GM12878 (cell line): ENCODE results near the gene MCM3AP. TPM values are rescaled to one million over a fixed set of nuclear protein-coding genes. Genes with fewer than 3 reads are reported as not detected.

Experiments used
- ATAC-seq: fragments of 200-7000 bp; cut with Tn5 transposase; 3 replicates; pipeline ENCODE4 v1.9.1; 2020; ENCODE audit warnings: mild to moderate bottlenecking, moderate library complexity
- BruUV-seq: library from RNA; stranded (reverse); fragments of 400-500 nt; replicated peaks from 2 replicates; lab custom pipeline; 2021; lab: Mats Ljungman, UMichigan
- CTCF ChIA-PET: fragments of 300-600 bp; sonication (Branson Sonifier 250); formaldehyde crosslinking; extraction: SDS; loops from one replicate; lab custom pipeline; 2021; ENCODE audit warnings: inconsistent platforms; lab: Yijun Ruan, JAX
- POLR2A ChIA-PET: fragments of 350-600 bp; formaldehyde crosslinking; extraction: SDS; loops from one replicate; lab custom pipeline; 2021; ENCODE audit warnings: inconsistent platforms; lab: Charles Lee
- RAD21 ChIA-PET: fragments of 300-600 bp; sonication (Branson Sonifier 250); formaldehyde crosslinking; loops from one replicate; lab custom pipeline; 2023; ENCODE audit warnings: antibody characterized with exemption; ENCODE audit not compliant: unreplicated experiment; lab: Charles Lee
- SMC1A ChIA-PET: fragments of 300-600 bp; sonication (Branson Sonifier 250); formaldehyde crosslinking; loops from one replicate; lab custom pipeline; 2023; ENCODE audit not compliant: unreplicated experiment, uncharacterized antibody; lab: Charles Lee
- DNase-seq: peaks from one replicate; pipeline ENCODE4 v3.0.0-alpha.2; 2011; ENCODE audit warnings: low read depth, low spot score
- FAIRE-seq: peaks from 3 replicates; lab custom pipeline; 2011; peaks lifted over from hg19 to GRCh38; lab: Jason Lieb, UNC
- H2AFZ ChIP-seq: 2 replicates; pipeline ENCODE4 v1.6.0; 2011; ENCODE audit warnings: low read depth, low read length, control low read depth; ENCODE audit not compliant: control insufficient read depth
- H3K27ac ChIP-seq: 2 replicates; pipeline ENCODE4 v1.5.1; 2011; ENCODE audit warnings: control low read depth; ENCODE audit not compliant: control insufficient read depth, insufficient read depth
- H3K27me3 ChIP-seq, 2 experiments: replicated peaks in 1 of 2; 2 replicates each; pipeline versions ENCODE4 v1.6.0 to v1.6.1; 2011; ENCODE audit warnings: low read length in 1 of 2; ENCODE audit not compliant: control insufficient read depth in 2 of 2, insufficient read depth in 2 of 2
- H3K36me3 ChIP-seq, 2 experiments: 2 replicates each; pipeline ENCODE4 v1.5.1; 2011; ENCODE audit warnings: low read length in 1 of 2; ENCODE audit not compliant: control insufficient read depth in 2 of 2, insufficient read depth in 2 of 2
- H3K4me1 ChIP-seq: 2 replicates; pipeline ENCODE4 v1.6.1; 2011; ENCODE audit warnings: mild to moderate bottlenecking, low read length, moderate library complexity, mixed read lengths; ENCODE audit not compliant: control insufficient read depth, insufficient read depth
- H3K4me2 ChIP-seq: 2 replicates; pipeline ENCODE4 v1.6.0; 2011; ENCODE audit warnings: control low read depth; ENCODE audit not compliant: control insufficient read depth, insufficient read depth
- H3K4me3 ChIP-seq: fragments of 200-600 bp; sonication (generic); 2 replicates; pipeline ENCODE4 v1.5.1; 2016
- H3K79me2 ChIP-seq: 2 replicates; pipeline ENCODE4 v1.6.0; 2011; ENCODE audit warnings: low read length; ENCODE audit not compliant: control insufficient read depth, insufficient read depth
- H3K9ac ChIP-seq: 2 replicates; pipeline ENCODE4 v1.8.0; 2011; ENCODE audit warnings: low read length, control low read depth, mixed read lengths; ENCODE audit not compliant: control insufficient read depth, insufficient read depth
- H3K9me3 ChIP-seq: replicated peaks from 3 replicates; pipeline ENCODE4 v1.5.1; 2011; ENCODE audit warnings: mild to moderate bottlenecking, low read length; ENCODE audit not compliant: control insufficient read depth, insufficient read depth
- H4K20me1 ChIP-seq: 2 replicates; pipeline ENCODE4 v1.6.0; 2011; ENCODE audit not compliant: control insufficient read depth, insufficient read depth
- BMI1 ChIP-seq: fragments of 450-650 bp; IDR thresholded peaks from 2 replicates; pipeline ENCODE4 v1.6.1; 2016; ENCODE audit warnings: mild to moderate bottlenecking, moderate library complexity, borderline replicate concordance
- CREM ChIP-seq: IDR thresholded peaks from 2 replicates; pipeline ENCODE4 v1.6.1; 2014; ENCODE audit warnings: antibody characterized with exemption, low read depth
- FOXM1 ChIP-seq: IDR thresholded peaks from 2 replicates; pipeline ENCODE4 v1.6.1; 2012; ENCODE audit warnings: low read depth, mild to moderate bottlenecking, inconsistent platforms, low read length, moderate library complexity
- KAT2A ChIP-seq: conservative IDR thresholded peaks from 2 replicates; pipeline ENCODE4 v1.6.1; 2011; ENCODE audit warnings: low read depth, low read length; ENCODE audit not compliant: control insufficient read depth
- MXI1 ChIP-seq: fragments of 150-350 bp; IDR thresholded peaks from 2 replicates; pipeline ENCODE4 v1.6.1; 2011; ENCODE audit warnings: low read depth, mild to moderate bottlenecking, inconsistent platforms, low read length, improper control_type of control experiment
- MYB ChIP-seq: fragments of 150-350 bp; IDR thresholded peaks from 2 replicates; pipeline ENCODE4 v1.6.1; 2014; ENCODE audit warnings: mild to moderate bottlenecking, low read depth, low read length, borderline replicate concordance
- POLR2AphosphoS2 ChIP-seq: IDR thresholded peaks from 2 replicates; pipeline ENCODE4 v1.6.1; 2011; ENCODE audit warnings: low read depth, mild to moderate bottlenecking, low read length, improper control_type of control experiment, moderate library complexity
- POLR2AphosphoS5 ChIP-seq: IDR thresholded peaks from 2 replicates; pipeline ENCODE4 v1.6.1; 2011; ENCODE audit warnings: mild to moderate bottlenecking, low read length, inconsistent platforms
- RELA ChIP-seq: fragments of 450-650 bp; IDR thresholded peaks from 2 replicates; pipeline ENCODE4 v1.8.0; 2014; ENCODE audit warnings: borderline replicate concordance; ENCODE audit not compliant: partially characterized antibody
- SMC3 ChIP-seq: IDR thresholded peaks from 2 replicates; pipeline ENCODE4 v1.6.1; 2011; ENCODE audit warnings: low read length, improper control_type of control experiment, borderline replicate concordance
- SP1 ChIP-seq: IDR thresholded peaks from one replicate; pipeline ENCODE4 v1.6.1; 2011; ENCODE audit warnings: low read depth, low read length
- TCF12 ChIP-seq: IDR thresholded peaks from 2 replicates; pipeline ENCODE4 v1.6.1; 2011; ENCODE audit warnings: low read depth, mild to moderate bottlenecking, low read length
- WGBS: methylation state at CpG from one replicate; pipeline ENCODE4 v1.1.6; 2016; ENCODE audit warnings: low lambda C conversion rate; ENCODE audit not compliant: insufficient replicate concordance, insufficient coverage; ENCODE audit errors: missing lambda C conversion rate; 5-methylcytosine and 5-hydroxymethylcytosine counted together
- in situ Hi-C: fragments of 300-500 bp; cut with MboI; formaldehyde crosslinking; loops from 9 replicates; pipeline ENCODE4 v1.14.3; 2018; ENCODE audit warnings: mixed read lengths
- intact Hi-C: fragments of 100-400 bp; cut with micrococcal nuclease; formaldehyde crosslinking; loops from one replicate; pipeline ENCODE4 v1.14.2; 2022; ENCODE audit not compliant: unreplicated experiment
- polyA plus RNA-seq, 11 experiments: library from polyadenylated mRNA; depleted of rRNA in 4 of 11; unstranded in 6 of 11; stranded (reverse) in 5 of 11; fragments of >200 nt; fragmentation: Nextera tagmentation in 4 of 11; fragmentation: Illumina TruSeq in 1 of 11; extraction: Ambion mirVana in 4 of 11; extraction: Trizol in 1 of 11; gene quantifications; 1 replicate in 1 of 11; 2 replicates in 10 of 11; pipeline versions ENCODE4 v1.2.1 to v1.2.3, GENCODE V29; 2011 to 2016; ENCODE audit warnings: inconsistent platforms in 2 of 11, missing spikeins in 2 of 11, low read depth in 1 of 11
- total RNA-seq, 4 experiments: library from RNA; depleted of rRNA in 3 of 4; stranded (reverse); fragments of >200 nt in 3 of 4; fragmentation: Illumina TruSeq in 1 of 4; extraction: Trizol in 1 of 4; gene quantifications; 2 replicates each; pipeline versions ENCODE4 v1.2.1 to v1.2.3, GENCODE V29; 2013 to 2021
- TF ChIP-seq, protein P1 (sequence below): fragments of 450-650 bp; IDR thresholded peaks from 2 replicates; pipeline ENCODE4 v1.6.1; 2018; ENCODE audit warnings: mild to moderate bottlenecking, low read depth, moderate library complexity; ENCODE audit not compliant: partially characterized antibody
- TF ChIP-seq, protein P2 (sequence below): IDR thresholded peaks from 2 replicates; pipeline ENCODE4 v1.6.1; 2011; ENCODE audit warnings: low read depth, low read length, improper control_type of control experiment, borderline replicate concordance
- TF ChIP-seq, protein P3 (sequence below): fragments of 450-650 bp; IDR thresholded peaks from 2 replicates; pipeline ENCODE4 v1.6.1; 2016; ENCODE audit warnings: mild to moderate bottlenecking

MCM3AP gene
- total and polyA plus RNA-seq, 10 of the 15 experiments (the other 5 are each of a cell fraction or from before 2014, with no cell fraction given), result 6.1 to 95.7 (median 47.0) TPM

DNA sequence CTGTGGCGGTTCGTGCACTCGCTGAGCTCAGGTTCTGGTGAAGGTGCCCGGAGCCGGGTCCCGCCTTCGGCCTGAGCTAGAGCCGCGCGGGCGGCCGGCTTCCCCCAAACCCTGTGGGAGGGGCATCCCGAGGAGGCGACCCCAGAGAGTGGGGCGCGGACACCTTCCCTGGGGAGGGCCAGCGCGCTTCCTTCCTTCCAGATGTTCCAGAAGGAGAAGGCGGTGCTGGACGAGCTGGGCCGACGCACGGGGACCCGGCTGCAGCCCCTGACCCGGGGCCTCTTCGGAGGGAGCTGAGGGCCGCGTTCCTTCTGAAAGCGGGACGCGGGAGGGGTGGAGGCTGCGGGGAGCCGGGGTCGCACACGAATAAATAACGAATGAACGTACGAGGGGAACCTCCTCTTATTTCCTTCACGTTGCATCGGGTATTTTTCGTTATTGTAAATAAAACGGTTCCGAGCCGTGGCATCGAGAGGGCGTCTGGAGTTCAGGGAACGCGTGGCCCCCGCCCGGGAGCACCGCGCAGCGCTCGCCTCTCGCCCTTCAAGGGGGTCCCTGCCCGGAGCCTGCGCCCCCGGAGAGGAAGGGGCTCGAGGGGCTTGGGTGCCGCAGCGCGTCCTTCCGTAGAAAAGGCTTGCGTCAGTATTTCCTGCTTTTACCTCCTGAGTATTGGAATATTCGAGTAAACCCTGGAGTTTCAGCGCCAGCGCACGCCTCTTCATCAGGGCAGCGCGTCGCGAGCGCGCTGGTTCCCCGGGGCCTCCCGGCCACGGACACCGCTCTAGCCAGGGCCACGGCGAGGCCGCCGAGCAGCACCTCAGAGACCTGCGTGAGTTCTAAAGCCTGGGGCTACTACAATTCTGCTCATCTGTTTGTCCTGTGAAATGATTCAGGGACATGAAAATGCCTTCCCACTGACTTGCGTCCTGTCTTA, 12.2 kb upstream of the MCM3AP start:
- 51% methylated on average over 84 of the region's 84 CpGs for WGBS
- Histone ChIP-seq H3K9ac (no peak overlapping the region), H3K27ac (no peak overlapping the region), H4K20me1 (no peaks in the 10 kb centered on the region), H3K79me2 (no peaks in the 10 kb centered on the region), H3K36me3 (peaks cover 3 to 10% of the 10 kb centered on the region in 2 experiments; a peak in 3 of 4 replicates), H3K4me1 (peaks cover 6% of the 10 kb centered on the region), H3K27me3 (no peaks in the 10 kb centered on the region), H3K9me3 (no peaks in the 10 kb centered on the region), H2AFZ (no peak overlapping the region), H3K4me3 (no peak overlapping the region), H3K4me2 (no peak overlapping the region)
- CTCF ChIA-PET, result no interaction called here
- intact Hi-C loops (no loop called here), in situ Hi-C loops (no loop called here)
- no TSS peak for BruUV-seq
- ATAC-seq (no peak), DNase-seq (no peak), FAIRE-seq (no peak)
- RAD21 ChIA-PET, result no interaction called here
- POLR2A ChIA-PET, result no interaction called here
- SMC1A ChIA-PET, result no interaction called here
- TF ChIP-seq, protein P1, sequence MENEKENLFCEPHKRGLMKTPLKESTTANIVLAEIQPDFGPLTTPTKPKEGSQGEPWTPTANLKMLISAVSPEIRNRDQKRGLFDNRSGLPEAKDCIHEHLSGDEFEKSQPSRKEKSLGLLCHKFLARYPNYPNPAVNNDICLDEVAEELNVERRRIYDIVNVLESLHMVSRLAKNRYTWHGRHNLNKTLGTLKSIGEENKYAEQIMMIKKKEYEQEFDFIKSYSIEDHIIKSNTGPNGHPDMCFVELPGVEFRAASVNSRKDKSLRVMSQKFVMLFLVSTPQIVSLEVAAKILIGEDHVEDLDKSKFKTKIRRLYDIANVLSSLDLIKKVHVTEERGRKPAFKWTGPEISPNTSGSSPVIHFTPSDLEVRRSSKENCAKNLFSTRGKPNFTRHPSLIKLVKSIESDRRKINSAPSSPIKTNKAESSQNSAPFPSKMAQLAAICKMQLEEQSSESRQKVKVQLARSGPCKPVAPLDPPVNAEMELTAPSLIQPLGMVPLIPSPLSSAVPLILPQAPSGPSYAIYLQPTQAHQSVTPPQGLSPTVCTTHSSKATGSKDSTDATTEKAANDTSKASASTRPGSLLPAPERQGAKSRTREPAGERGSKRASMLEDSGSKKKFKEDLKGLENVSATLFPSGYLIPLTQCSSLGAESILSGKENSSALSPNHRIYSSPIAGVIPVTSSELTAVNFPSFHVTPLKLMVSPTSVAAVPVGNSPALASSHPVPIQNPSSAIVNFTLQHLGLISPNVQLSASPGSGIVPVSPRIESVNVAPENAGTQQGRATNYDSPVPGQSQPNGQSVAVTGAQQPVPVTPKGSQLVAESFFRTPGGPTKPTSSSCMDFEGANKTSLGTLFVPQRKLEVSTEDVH, result no peak
- no peak for TF ChIP-seq MXI1
- no peak for TF ChIP-seq POLR2AphosphoS2
- no peak for TF ChIP-seq SMC3
- no peak for TF ChIP-seq FOXM1
- TF ChIP-seq, protein P2, sequence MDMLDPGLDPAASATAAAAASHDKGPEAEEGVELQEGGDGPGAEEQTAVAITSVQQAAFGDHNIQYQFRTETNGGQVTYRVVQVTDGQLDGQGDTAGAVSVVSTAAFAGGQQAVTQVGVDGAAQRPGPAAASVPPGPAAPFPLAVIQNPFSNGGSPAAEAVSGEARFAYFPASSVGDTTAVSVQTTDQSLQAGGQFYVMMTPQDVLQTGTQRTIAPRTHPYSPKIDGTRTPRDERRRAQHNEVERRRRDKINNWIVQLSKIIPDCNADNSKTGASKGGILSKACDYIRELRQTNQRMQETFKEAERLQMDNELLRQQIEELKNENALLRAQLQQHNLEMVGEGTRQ, result no peak
- TF ChIP-seq KAT2A, result no peak
- no peak for TF ChIP-seq SP1
- no peak for TF ChIP-seq RELA
- TF ChIP-seq MYB, result no peak
- no peak for TF ChIP-seq CREM
- TF ChIP-seq, protein P3, sequence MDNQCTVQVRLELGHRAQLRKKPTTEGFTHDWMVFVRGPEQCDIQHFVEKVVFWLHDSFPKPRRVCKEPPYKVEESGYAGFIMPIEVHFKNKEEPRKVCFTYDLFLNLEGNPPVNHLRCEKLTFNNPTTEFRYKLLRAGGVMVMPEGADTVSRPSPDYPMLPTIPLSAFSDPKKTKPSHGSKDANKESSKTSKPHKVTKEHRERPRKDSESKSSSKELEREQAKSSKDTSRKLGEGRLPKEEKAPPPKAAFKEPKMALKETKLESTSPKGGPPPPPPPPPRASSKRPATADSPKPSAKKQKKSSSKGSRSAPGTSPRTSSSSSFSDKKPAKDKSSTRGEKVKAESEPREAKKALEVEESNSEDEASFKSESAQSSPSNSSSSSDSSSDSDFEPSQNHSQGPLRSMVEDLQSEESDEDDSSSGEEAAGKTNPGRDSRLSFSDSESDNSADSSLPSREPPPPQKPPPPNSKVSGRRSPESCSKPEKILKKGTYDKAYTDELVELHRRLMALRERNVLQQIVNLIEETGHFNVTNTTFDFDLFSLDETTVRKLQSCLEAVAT, result no peak
- TF ChIP-seq BMI1, result no peak
- TF ChIP-seq TCF12, result no peak
- no peak for TF ChIP-seq POLR2AphosphoS5
